ENCODE measurements around the gene ADPRH. TPM values are rescaled to one million over a fixed set of nuclear protein-coding genes. Genes with fewer than 3 reads are reported as not detected.
A peak's percentile ranks its signal among the peaks of the same experiment; 100 is the strongest.

ADPRH gene
- total RNA-seq (2.7 and 3.6 TPM in 2 replicates), polyA plus RNA-seq (4.8 and 5.6 TPM in 2 replicates)

GRCh38 chr3:119579366-119580066 lies at the start of gene ADPRH:
Gene ADPRH, plus strand, starts transcription at chr3:119579492. Its CDS starts 2,678 bp downstream, at chr3:119582170.
- Histone ChIP-seq H3K4me1 (ENCODE audit: low read depth) (no peaks in the 10 kb centered on the region), H3K36me3 (no peaks in the 10 kb centered on the region), H3K27ac (peak within 1 kb of the TSS; percentile 64), H3K27me3 (no peaks in the 10 kb centered on the region), H3K4me3 (peak within 1 kb of the TSS; percentile 38), H3K9me3 (ENCODE audit: low read depth) (no peaks in the 10 kb centered on the region)
- no peak for TF ChIP-seq CTCF (IDR thresholded peaks at IDR 0.05; ENCODE audit: low read depth, low read length)
- DNase-seq (ENCODE audit: low read depth in 1 of 2, low spot score in 1 of 2) = peak; percentile 81 to 85

GRCh38 chr3:119529883-119530282 lies 49.4 kb upstream of the ADPRH start:
- H3K27ac ChIP-seq = no peak overlapping the region
- DNase-seq (ENCODE audit: low read depth in 1 of 2, low spot score in 1 of 2) = peak in 1 of 2 donors; percentile 45
- no peaks in the 10 kb centered on the region for H3K36me3 ChIP-seq
- no peak overlapping the region for H3K4me3 ChIP-seq
- no peaks in the 10 kb centered on the region for H3K4me1 ChIP-seq (ENCODE audit: low read depth)
- no peak for TF ChIP-seq CTCF (IDR thresholded peaks at IDR 0.05; ENCODE audit: low read depth, low read length)
- H3K27me3 ChIP-seq = no peaks in the 10 kb centered on the region
- no peaks in the 10 kb centered on the region for H3K9me3 ChIP-seq (ENCODE audit: low read depth)

- H3K4me1 ChIP-seq (ENCODE audit: low read depth) = no peaks in the 10 kb centered on the region
- DNase-seq (ENCODE audit: low read depth in 1 of 2, low spot score in 1 of 2) = no peak
- H3K27me3 ChIP-seq = no peaks in the 10 kb centered on the region
- no peaks in the 10 kb centered on the region for H3K36me3 ChIP-seq
- H3K27ac ChIP-seq = no peak overlapping the region
- H3K9me3 ChIP-seq (ENCODE audit: low read depth) = no peaks in the 10 kb centered on the region
- no peak overlapping the region for H3K4me3 ChIP-seq
- no peak for TF ChIP-seq CTCF (IDR thresholded peaks at IDR 0.05; ENCODE audit: low read depth, low read length)
Observed at GRCh38 chr3:119530456-119530855, 48.8 kb upstream of the ADPRH start.

GRCh38 chr3:119531151-119531550 lies 48.1 kb upstream of the ADPRH start:
- no peak overlapping the region for H3K27ac ChIP-seq
- no peak overlapping the region for H3K4me3 ChIP-seq
- no peaks in the 10 kb centered on the region for H3K36me3 ChIP-seq
- H3K27me3 ChIP-seq = no peaks in the 10 kb centered on the region
- no peak for DNase-seq (ENCODE audit: low read depth in 1 of 2, low spot score in 1 of 2)
- no peaks in the 10 kb centered on the region for H3K9me3 ChIP-seq (ENCODE audit: low read depth)
- no peak for TF ChIP-seq CTCF (IDR thresholded peaks at IDR 0.05; ENCODE audit: low read depth, low read length)
- H3K4me1 ChIP-seq (ENCODE audit: low read depth) = no peaks in the 10 kb centered on the region

- H3K4me3 ChIP-seq = no peak overlapping the region
- H3K27me3 ChIP-seq = no peaks in the 10 kb centered on the region
- H3K9me3 ChIP-seq (ENCODE audit: low read depth) = no peaks in the 10 kb centered on the region
- H3K27ac ChIP-seq = no peak overlapping the region
- no peak for TF ChIP-seq CTCF (IDR thresholded peaks at IDR 0.05; ENCODE audit: low read depth, low read length)
- no peaks in the 10 kb centered on the region for H3K36me3 ChIP-seq
- H3K4me1 ChIP-seq (ENCODE audit: low read depth) = no peaks in the 10 kb centered on the region
- no peak for DNase-seq (ENCODE audit: low read depth in 1 of 2, low spot score in 1 of 2)
Observed at GRCh38 chr3:119534296-119534695, 45.0 kb upstream of the ADPRH start.
